GM21528 (cell line): ENCODE measurements around the gene ENC1.

ENCODE experiments used
- ATAC-seq: cut with Tn5 transposase; IDR thresholded peaks from one replicate; pipeline ENCODE4 v1.9.1; 2021; ENCODE audit warnings: mild to moderate bottlenecking, moderate library complexity; ENCODE audit not compliant: unreplicated experiment, low FRiP score

Gene ENC1

DNA sequence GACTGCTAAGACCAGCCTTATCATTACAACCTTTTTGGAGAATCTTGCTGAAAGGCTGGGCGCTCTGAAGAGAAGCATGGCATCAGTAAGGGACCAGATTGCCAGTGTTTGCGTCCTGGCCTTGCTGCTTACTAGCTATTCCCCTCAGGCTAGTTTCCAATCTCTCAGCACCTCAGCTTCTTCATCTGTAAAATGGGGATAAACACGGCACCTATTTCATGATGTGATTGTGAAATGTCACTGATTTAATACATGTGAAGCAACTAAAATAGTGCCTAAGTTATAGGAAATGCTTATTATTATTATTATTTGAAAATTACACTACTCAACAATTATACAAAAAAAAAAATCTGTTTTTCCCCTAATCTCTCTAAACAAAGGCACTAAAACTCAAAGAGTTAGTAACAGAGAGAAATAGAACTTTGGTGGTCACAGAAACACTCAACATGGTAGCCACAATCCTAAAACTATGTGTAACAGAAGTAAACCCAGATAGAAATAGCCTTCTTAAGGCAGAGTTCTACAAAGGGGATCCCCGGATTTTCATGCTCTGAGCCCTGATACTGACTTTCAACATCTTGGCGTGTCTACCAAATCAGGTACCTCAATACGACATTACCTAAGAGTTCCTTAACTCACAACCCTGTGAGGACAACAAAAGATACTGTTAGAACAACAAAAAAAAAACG is 62.0 kb downstream of the ENC1 start:
- peak; percentile 36 for ATAC-seq
